ENCODE measurements around the gene ATXN10. TPM values are rescaled to one million over a fixed set of nuclear protein-coding genes. Genes with fewer than 3 reads are reported as not detected.

The ATXN10 gene
- total RNA-seq, 5 donors from 2014 or later (not counting 1 experiment from before 2014, with no cell fraction given): 58.9 to 85.0 (median 69.6) TPM

- Histone ChIP-seq H3K27ac (ENCODE audit: low read length) (no peak overlapping the region), H3K9me3 (no peaks in the 10 kb centered on the region), H3K4me1 (ENCODE audit: control insufficient read depth in 1 of 2, extremely low read depth in 1 of 2, insufficient read depth in 2 of 2, low read length in 2 of 2) (peaks cover 0 to 3% of the 10 kb centered on the region in 2 experiments), H3K36me3 (ENCODE audit: control insufficient read depth in 2 of 2, extremely low read depth in 1 of 2, insufficient read depth in 1 of 2, low read length in 1 of 2) (peaks cover 1 to 23% of the 10 kb centered on the region in 2 donors), H3K27me3 (replicated peaks in 1 of 2; ENCODE audit: control insufficient read depth in 2 of 2, extremely low read depth in 1 of 2, insufficient read depth in 2 of 2, low read length in 1 of 2) (no peaks in the 10 kb centered on the region), H3K4me3 (ENCODE audit: control insufficient read depth in 1 of 2, extremely low read depth in 1 of 2, low read length in 1 of 2) (no peak overlapping the region)
- ATAC-seq (replicated peaks in 1 of 4) (no peak), DNase-seq (no peak)
- H3K27me3 Mint-ChIP-seq: no peaks in the 10 kb centered on the region
- ChIA-PET CTCF (no interaction called here), POLR2A (no interaction called here)
- peaks cover 51% of the 10 kb centered on the region for H3K36me3 Mint-ChIP-seq
- H3K4me3 Mint-ChIP-seq: no peak overlapping the region
- WGBS (ENCODE audit: insufficient coverage): 100% methylated on average over 1 of the region's 6 CpGs
- no peak overlapping the region for H3K27ac Mint-ChIP-seq
- no peaks in the 10 kb centered on the region for H3K9me3 Mint-ChIP-seq
- peaks cover 0 to 16% (median 13%) of the 10 kb centered on the region in 3 donors for H3K4me1 Mint-ChIP-seq
Measured at GRCh38 chr22:45812910-45813309, 141.3 kb downstream of the ATXN10 start.

- H3K9me3 ChIP-seq: no peaks in the 10 kb centered on the region
- no peaks in the 10 kb centered on the region for H3K27me3 ChIP-seq (replicated peaks in 1 of 2; ENCODE audit: control insufficient read depth in 2 of 2, extremely low read depth in 1 of 2, insufficient read depth in 2 of 2, low read length in 1 of 2)
- no peaks in the 10 kb centered on the region for H3K27me3 Mint-ChIP-seq
- DNase-seq: no peak
- H3K27ac ChIP-seq (ENCODE audit: low read length): no peak overlapping the region
- peaks cover 0 to 16% of the 10 kb centered on the region in 2 donors for H3K36me3 ChIP-seq (ENCODE audit: control insufficient read depth in 2 of 2, extremely low read depth in 1 of 2, insufficient read depth in 1 of 2, low read length in 1 of 2)
- CTCF ChIA-PET: no interaction called here
- H3K27ac Mint-ChIP-seq: no peak overlapping the region
- POLR2A ChIA-PET: interaction anchor here in 1 of 2 donors (0.5 kb wide), 1 partner anchor 1872 kb away, joined by 5 read pairs; no protein-coding TSS in a partner anchor
- H3K9me3 Mint-ChIP-seq: no peaks in the 10 kb centered on the region
- H3K36me3 Mint-ChIP-seq: peaks cover 43% of the 10 kb centered on the region
- H3K4me1 ChIP-seq (ENCODE audit: control insufficient read depth in 1 of 2, extremely low read depth in 1 of 2, insufficient read depth in 2 of 2, low read length in 2 of 2): peaks cover 0 to 3% of the 10 kb centered on the region in 2 experiments
- no peak overlapping the region for H3K4me3 Mint-ChIP-seq
- H3K4me3 ChIP-seq (ENCODE audit: control insufficient read depth in 1 of 2, extremely low read depth in 1 of 2, low read length in 1 of 2): no peak overlapping the region
- WGBS (ENCODE audit: insufficient coverage): no CpG with 5 or more reads among the region's 2 CpGs
- H3K4me1 Mint-ChIP-seq: peaks cover 0 to 16% (median 13%) of the 10 kb centered on the region in 3 donors
- ATAC-seq (replicated peaks in 1 of 4): no peak
Measured at GRCh38 chr22:45814198-45814597, 142.6 kb downstream of the ATXN10 start.

GRCh38 chr22:45816776-45817175 lies 145.1 kb downstream of the ATXN10 start:
- ATAC-seq (replicated peaks in 1 of 4): no peak
- Histone ChIP-seq H3K27ac (ENCODE audit: low read length) (no peak overlapping the region), H3K4me3 (ENCODE audit: control insufficient read depth in 1 of 2, extremely low read depth in 1 of 2, low read length in 1 of 2) (no peak overlapping the region), H3K4me1 (ENCODE audit: control insufficient read depth in 1 of 2, extremely low read depth in 1 of 2, insufficient read depth in 2 of 2, low read length in 2 of 2) (peaks cover 0 to 3% of the 10 kb centered on the region in 2 experiments), H3K9me3 (no peaks in the 10 kb centered on the region), H3K36me3 (ENCODE audit: control insufficient read depth in 2 of 2, extremely low read depth in 1 of 2, insufficient read depth in 1 of 2, low read length in 1 of 2) (peaks cover 0 to 17% of the 10 kb centered on the region in 2 donors), H3K27me3 (replicated peaks in 1 of 2; ENCODE audit: control insufficient read depth in 2 of 2, extremely low read depth in 1 of 2, insufficient read depth in 2 of 2, low read length in 1 of 2) (no peaks in the 10 kb centered on the region)
- Mint-ChIP-seq H3K27ac (no peak overlapping the region), H3K4me1 (peaks cover 0 to 12% (median 11%) of the 10 kb centered on the region in 3 donors), H3K27me3 (no peaks in the 10 kb centered on the region), H3K9me3 (no peaks in the 10 kb centered on the region), H3K36me3 (peaks cover 49% of the 10 kb centered on the region), H3K4me3 (no peak overlapping the region)
- CTCF ChIA-PET: interaction anchor here in 1 of 2 donors (0.6 kb wide), 1 partner anchor 243 kb away, joined by 4 read pairs; no protein-coding TSS in a partner anchor
- DNase-seq: no peak
- POLR2A ChIA-PET: no interaction called here
- 100% methylated on average over 2 of the region's 8 CpGs for WGBS (ENCODE audit: insufficient coverage)

- peaks cover 49% of the 10 kb centered on the region for H3K36me3 Mint-ChIP-seq
- Histone ChIP-seq H3K27me3 (replicated peaks in 1 of 2; ENCODE audit: control insufficient read depth in 2 of 2, extremely low read depth in 1 of 2, insufficient read depth in 2 of 2, low read length in 1 of 2) (no peaks in the 10 kb centered on the region), H3K27ac (ENCODE audit: low read length) (no peak overlapping the region), H3K4me1 (ENCODE audit: control insufficient read depth in 1 of 2, extremely low read depth in 1 of 2, insufficient read depth in 2 of 2, low read length in 2 of 2) (no peaks in the 10 kb centered on the region), H3K36me3 (ENCODE audit: control insufficient read depth in 2 of 2, extremely low read depth in 1 of 2, insufficient read depth in 1 of 2, low read length in 1 of 2) (peaks cover 0 to 15% of the 10 kb centered on the region in 2 donors), H3K4me3 (ENCODE audit: control insufficient read depth in 1 of 2, extremely low read depth in 1 of 2, low read length in 1 of 2) (no peak overlapping the region), H3K9me3 (no peaks in the 10 kb centered on the region)
- ChIA-PET POLR2A (no interaction called here), CTCF (interaction anchor here in 1 of 2 donors (0.6 kb wide), 1 partner anchor 47 kb away, joined by 3 read pairs; no protein-coding TSS in a partner anchor)
- ATAC-seq (replicated peaks in 1 of 4) (no peak), DNase-seq (no peak)
- WGBS (ENCODE audit: insufficient coverage): 97% methylated on average over 4 of the region's 8 CpGs
- H3K27ac Mint-ChIP-seq: no peak overlapping the region
- H3K4me3 Mint-ChIP-seq: no peak overlapping the region
- no peaks in the 10 kb centered on the region for H3K9me3 Mint-ChIP-seq
- peaks cover 0 to 6% (median 5%) of the 10 kb centered on the region in 3 donors for H3K4me1 Mint-ChIP-seq
- H3K27me3 Mint-ChIP-seq: no peaks in the 10 kb centered on the region
Measured at GRCh38 chr22:45817745-45818423, 146.2 kb downstream of the ATXN10 start.

- 96% methylated on average over 11 of the region's 14 CpGs for WGBS (ENCODE audit: insufficient coverage)
- no peaks in the 10 kb centered on the region for H3K27me3 ChIP-seq (replicated peaks in 1 of 2; ENCODE audit: control insufficient read depth in 2 of 2, extremely low read depth in 1 of 2, insufficient read depth in 2 of 2, low read length in 1 of 2)
- H3K9me3 Mint-ChIP-seq: no peaks in the 10 kb centered on the region
- no peak for DNase-seq
- no peaks in the 10 kb centered on the region for H3K4me1 ChIP-seq (ENCODE audit: control insufficient read depth in 1 of 2, extremely low read depth in 1 of 2, insufficient read depth in 2 of 2, low read length in 2 of 2)
- H3K4me3 Mint-ChIP-seq: no peak overlapping the region
- peaks cover 49% of the 10 kb centered on the region for H3K36me3 Mint-ChIP-seq
- ChIA-PET POLR2A (no interaction called here), CTCF (interaction anchor here in 1 of 2 donors (0.6 kb wide), 1 partner anchor 46 kb away, joined by 3 read pairs; no protein-coding TSS in a partner anchor)
- H3K9me3 ChIP-seq: no peaks in the 10 kb centered on the region
- no peak for ATAC-seq (replicated peaks in 1 of 4)
- peaks cover 0 to 15% of the 10 kb centered on the region in 2 donors for H3K36me3 ChIP-seq (ENCODE audit: control insufficient read depth in 2 of 2, extremely low read depth in 1 of 2, insufficient read depth in 1 of 2, low read length in 1 of 2)
- H3K4me3 ChIP-seq (ENCODE audit: control insufficient read depth in 1 of 2, extremely low read depth in 1 of 2, low read length in 1 of 2): no peak overlapping the region
- no peaks in the 10 kb centered on the region for H3K27me3 Mint-ChIP-seq
- H3K27ac Mint-ChIP-seq: no peak overlapping the region
- no peak overlapping the region for H3K27ac ChIP-seq (ENCODE audit: low read length)
- H3K4me1 Mint-ChIP-seq: no peaks in the 10 kb centered on the region
Measured at GRCh38 chr22:45818424-45819085, 146.9 kb downstream of the ATXN10 start.

- ATAC-seq (replicated peaks in 1 of 4): no peak
Measured at GRCh38 chr22:45819305-45819704, 147.7 kb downstream of the ATXN10 start.

More at GRCh38 chr22:45819305-45819704, 147.7 kb downstream of the ATXN10 start:
- H3K4me3 Mint-ChIP-seq: no peak overlapping the region
- H3K27me3 ChIP-seq (replicated peaks in 1 of 2; ENCODE audit: control insufficient read depth in 2 of 2, extremely low read depth in 1 of 2, insufficient read depth in 2 of 2, low read length in 1 of 2): no peaks in the 10 kb centered on the region
- H3K36me3 ChIP-seq (ENCODE audit: control insufficient read depth in 2 of 2, extremely low read depth in 1 of 2, insufficient read depth in 1 of 2, low read length in 1 of 2): peaks cover 0 to 11% of the 10 kb centered on the region in 2 donors
- 96% methylated on average over 4 of the region's 5 CpGs for WGBS (ENCODE audit: insufficient coverage)
- DNase-seq: no peak
- ChIA-PET CTCF (no interaction called here), POLR2A (no interaction called here)
- H3K9me3 ChIP-seq: no peaks in the 10 kb centered on the region
- H3K27ac Mint-ChIP-seq: no peak overlapping the region
- H3K9me3 Mint-ChIP-seq: no peaks in the 10 kb centered on the region
- peaks cover 49% of the 10 kb centered on the region for H3K36me3 Mint-ChIP-seq
- no peak overlapping the region for H3K27ac ChIP-seq (ENCODE audit: low read length)
- no peak overlapping the region for H3K4me3 ChIP-seq (ENCODE audit: control insufficient read depth in 1 of 2, extremely low read depth in 1 of 2, low read length in 1 of 2)
- no peaks in the 10 kb centered on the region for H3K4me1 Mint-ChIP-seq
- no peaks in the 10 kb centered on the region for H3K27me3 Mint-ChIP-seq
- H3K4me1 ChIP-seq (ENCODE audit: control insufficient read depth in 1 of 2, extremely low read depth in 1 of 2, insufficient read depth in 2 of 2, low read length in 2 of 2): no peaks in the 10 kb centered on the region
